HUES6 (cell line): Measurements from ENCODE around the gene EMC8.
A peak's percentile ranks its signal among the peaks of the same experiment; 100 is the strongest.

Experiments used
- H3K27ac ChIP-seq: 2 replicates; pipeline ENCODE4 v1.7.0; 2013; ENCODE audit warnings: low read depth, mild to moderate bottlenecking, low read length, inconsistent platforms
- H3K27me3 ChIP-seq: 2 replicates; pipeline ENCODE4 v1.6.1; 2013; ENCODE audit warnings: low read length; ENCODE audit not compliant: control insufficient read depth, insufficient read depth
- H3K36me3 ChIP-seq: 2 replicates; pipeline ENCODE4 v1.6.1; 2013; ENCODE audit warnings: low read length; ENCODE audit not compliant: control insufficient read depth, insufficient read depth
- H3K4me1 ChIP-seq: 2 replicates; pipeline ENCODE4 v1.6.1; 2013; ENCODE audit warnings: low read length; ENCODE audit not compliant: control insufficient read depth, insufficient read depth
- H3K4me3 ChIP-seq: 2 replicates; pipeline ENCODE4 v1.5.1; 2013; ENCODE audit warnings: low read depth, low read length
- H3K9ac ChIP-seq: one replicate; pipeline ENCODE4 v1.6.1; 2013; ENCODE audit warnings: mild to moderate bottlenecking, low read length
- H3K9me3 ChIP-seq: 2 replicates; pipeline ENCODE4 v1.6.1; 2013; ENCODE audit warnings: low read depth, low read length; ENCODE audit not compliant: control insufficient read depth, insufficient read depth

The EMC8 gene

DNA sequence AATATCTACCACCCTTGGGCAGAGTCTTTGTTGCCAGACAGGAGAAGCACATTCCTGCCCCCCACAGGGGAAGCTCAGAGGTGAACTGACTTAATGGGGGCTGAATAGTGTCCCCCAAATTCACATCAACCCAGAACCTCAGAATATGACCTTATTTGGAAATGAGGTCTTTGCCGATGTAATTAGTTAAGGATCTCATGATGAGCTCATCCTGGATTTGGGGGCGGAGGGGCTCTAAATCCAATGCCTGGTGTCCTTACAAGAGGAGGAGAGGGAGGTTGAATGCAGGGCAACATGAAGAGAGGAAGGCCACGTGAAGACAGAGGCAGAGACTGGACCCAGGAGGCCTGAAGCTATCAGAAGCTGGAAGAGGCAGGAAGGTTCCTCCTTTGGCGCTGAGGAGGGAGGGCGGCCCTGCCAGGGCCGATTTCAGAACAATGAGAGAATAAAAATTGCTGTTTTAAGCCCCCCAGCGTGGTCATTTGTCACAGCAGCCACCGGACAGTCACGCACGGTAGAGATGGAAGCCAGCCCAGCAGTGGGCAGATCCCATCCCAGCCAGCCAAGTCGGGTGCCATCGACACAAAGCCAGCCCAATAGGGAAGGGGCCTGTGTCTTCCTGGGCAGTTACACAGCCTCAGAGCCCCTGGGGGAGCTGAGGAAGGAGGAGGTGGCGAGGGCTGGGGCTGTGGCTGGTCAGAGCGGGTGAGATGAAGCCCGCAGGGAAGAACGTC, 69.7 kb downstream of the EMC8 start:
- no peak overlapping the region for H3K4me3 ChIP-seq
- no peaks in the 10 kb centered on the region for H3K27me3 ChIP-seq
- no peak overlapping the region; the same call in 1 of the 2 replicates for H3K27ac ChIP-seq
- H3K9me3 ChIP-seq: no peaks in the 10 kb centered on the region
- peak overlapping the region; percentile 43 for H3K9ac ChIP-seq
- H3K36me3 ChIP-seq: 0 out of 2 replicates have a peak, but pooled peaks cover 5% of the 10 kb centered on the region
- H3K4me1 ChIP-seq: peaks cover 23% of the 10 kb centered on the region

DNA sequence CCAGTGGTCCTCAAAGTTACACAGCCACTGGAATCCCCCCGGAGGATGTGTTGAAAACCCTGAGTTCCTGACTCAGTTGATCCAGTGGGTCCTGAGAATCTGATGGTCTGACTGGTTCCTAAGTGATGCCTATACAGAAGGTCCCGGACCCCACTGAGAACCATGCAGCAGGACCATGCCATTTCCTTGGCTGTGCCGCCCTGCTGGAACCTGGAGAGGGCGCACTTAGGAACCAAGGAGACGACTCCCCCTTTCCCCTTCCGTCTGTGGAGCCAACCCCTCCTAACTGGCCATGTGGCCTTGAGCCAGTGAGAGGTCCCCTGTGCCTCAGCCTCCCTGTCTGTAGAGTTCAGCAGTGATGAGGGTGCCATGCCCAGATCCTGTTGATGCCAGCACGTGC, 70.5 kb downstream of the EMC8 start:
- Histone ChIP-seq H3K36me3 (0 out of 2 replicates have a peak, but pooled peaks cover 5% of the 10 kb centered on the region), H3K9me3 (no peaks in the 10 kb centered on the region), H3K4me1 (peaks cover 16% of the 10 kb centered on the region), H3K27me3 (no peaks in the 10 kb centered on the region), H3K27ac (no peak overlapping the region; the same call in 1 of the 2 replicates), H3K9ac (peak overlapping the region; percentile 34), H3K4me3 (no peak overlapping the region)
